ENCODE measurements around the gene CSTPP1. TPM values are rescaled to one million over a fixed set of nuclear protein-coding genes. Genes with fewer than 3 reads are reported as not detected.

The CSTPP1 gene
- polyA plus RNA-seq, 1 donor (not counting 4 experiments of a cell fraction or from before 2014, with no cell fraction given), result 20.0 TPM

DNA sequence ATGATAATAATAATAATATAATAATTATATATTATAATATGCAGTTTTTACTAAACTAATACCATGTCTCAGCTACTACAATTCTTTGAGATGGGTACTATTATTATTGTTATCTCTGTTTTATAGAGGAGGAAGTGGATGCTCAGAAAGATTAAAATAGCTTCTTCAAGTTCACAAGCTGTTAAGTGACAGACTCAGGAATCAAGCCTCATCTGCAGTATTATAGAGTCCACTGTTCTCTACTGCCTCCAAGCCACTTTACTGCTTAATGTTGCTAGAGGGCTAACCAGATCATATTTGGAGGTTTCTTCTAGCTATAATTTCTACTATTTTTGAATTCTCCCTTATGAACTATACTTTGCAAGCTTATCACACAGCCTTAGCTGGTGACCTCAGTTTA is 62.7 kb downstream of the CSTPP1 start:
- H3K9me1 ChIP-seq (ENCODE audit: control insufficient read depth, extremely low read depth, insufficient read depth, low read length), result no peaks in the 10 kb centered on the region
- no peak for DNase-seq (ENCODE audit: low read depth, low spot score)
- dilution Hi-C loops (cut with MboI; ENCODE audit: extremely low pct_ligation_motif_present, low sequenced_read_pairs), result no loop called here

DNA sequence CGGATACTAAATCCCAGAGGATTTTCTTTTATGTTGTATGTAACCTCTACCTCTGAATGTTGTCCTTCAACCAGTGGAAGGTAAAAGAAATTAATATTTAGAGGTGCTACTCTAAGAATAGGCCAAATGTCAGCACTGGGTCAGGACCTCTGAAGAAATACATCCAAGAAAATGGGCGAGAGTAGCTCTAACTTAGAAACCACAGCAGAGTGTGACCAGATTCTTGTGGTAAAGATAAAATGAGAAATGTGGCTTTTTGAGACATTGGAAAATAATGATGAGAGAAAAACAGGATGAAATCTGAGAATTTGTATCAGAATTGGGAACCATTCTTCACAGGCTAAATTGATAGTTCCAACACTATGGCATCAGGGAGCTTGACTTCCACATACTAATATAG is 63.5 kb downstream of the CSTPP1 start:
- no peak overlapping the region for H3K9ac ChIP-seq (ENCODE audit: control insufficient read depth, extremely low read depth, insufficient read depth, low read length)
- TF ChIP-seq, protein P1, sequence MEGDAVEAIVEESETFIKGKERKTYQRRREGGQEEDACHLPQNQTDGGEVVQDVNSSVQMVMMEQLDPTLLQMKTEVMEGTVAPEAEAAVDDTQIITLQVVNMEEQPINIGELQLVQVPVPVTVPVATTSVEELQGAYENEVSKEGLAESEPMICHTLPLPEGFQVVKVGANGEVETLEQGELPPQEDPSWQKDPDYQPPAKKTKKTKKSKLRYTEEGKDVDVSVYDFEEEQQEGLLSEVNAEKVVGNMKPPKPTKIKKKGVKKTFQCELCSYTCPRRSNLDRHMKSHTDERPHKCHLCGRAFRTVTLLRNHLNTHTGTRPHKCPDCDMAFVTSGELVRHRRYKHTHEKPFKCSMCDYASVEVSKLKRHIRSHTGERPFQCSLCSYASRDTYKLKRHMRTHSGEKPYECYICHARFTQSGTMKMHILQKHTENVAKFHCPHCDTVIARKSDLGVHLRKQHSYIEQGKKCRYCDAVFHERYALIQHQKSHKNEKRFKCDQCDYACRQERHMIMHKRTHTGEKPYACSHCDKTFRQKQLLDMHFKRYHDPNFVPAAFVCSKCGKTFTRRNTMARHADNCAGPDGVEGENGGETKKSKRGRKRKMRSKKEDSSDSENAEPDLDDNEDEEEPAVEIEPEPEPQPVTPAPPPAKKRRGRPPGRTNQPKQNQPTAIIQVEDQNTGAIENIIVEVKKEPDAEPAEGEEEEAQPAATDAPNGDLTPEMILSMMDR (optimal IDR thresholded peaks at IDR 0.05 in 1 of 3, IDR thresholded peaks at IDR 0.05 in 1 of 3, conservative IDR thresholded peaks at IDR 0.05 in 1 of 3; ENCODE audit: extremely low read depth in 1 of 3, insufficient read depth in 2 of 3, low read length in 3 of 3), result no peak
- no peak for TF ChIP-seq EZH2 (IDR thresholded peaks at IDR 0.05; ENCODE audit: low read length)
- no peaks in the 10 kb centered on the region for H4K20me1 ChIP-seq (ENCODE audit: control insufficient read depth, extremely low read depth, insufficient read depth, low read length)
- H3K36me3 ChIP-seq (ENCODE audit: control insufficient read depth in 2 of 2, extremely low read depth in 1 of 2, insufficient read depth in 2 of 2, low read length in 2 of 2), result no peaks in the 10 kb centered on the region
- H3K9me1 ChIP-seq (ENCODE audit: control insufficient read depth, extremely low read depth, insufficient read depth, low read length), result no peaks in the 10 kb centered on the region
- FAIRE-seq, result no peak
- no peak overlapping the region for H2AFZ ChIP-seq (ENCODE audit: control insufficient read depth, low read length)
- no peaks in the 10 kb centered on the region for H3K79me2 ChIP-seq (ENCODE audit: control insufficient read depth, insufficient read depth, low read length)
- dilution Hi-C loops (cut with MboI; ENCODE audit: extremely low pct_ligation_motif_present, low sequenced_read_pairs), result no loop called here
- no peaks in the 10 kb centered on the region for H3K27me3 ChIP-seq (ENCODE audit: control insufficient read depth, extremely low read depth, insufficient read depth, low read length)
- no peak overlapping the region for H3K27ac ChIP-seq (ENCODE audit: control insufficient read depth, insufficient read depth, low read length)
- H3K9me3 ChIP-seq (ENCODE audit: control insufficient read depth, low read depth, low read length), result no peaks in the 10 kb centered on the region
- H3K4me2 ChIP-seq (ENCODE audit: control insufficient read depth, extremely low read depth, insufficient read depth, low read depth, low read length), result no peak overlapping the region
- no peaks in the 10 kb centered on the region for H3K4me1 ChIP-seq (ENCODE audit: control insufficient read depth, extremely low read depth, insufficient read depth, low read length)
- H3K4me3 ChIP-seq (ENCODE audit: control insufficient read depth in 2 of 3, extremely low read depth in 1 of 3, insufficient read depth in 2 of 3, low read depth in 1 of 3, low read length in 3 of 3), result no peak overlapping the region
- DNase-seq (ENCODE audit: low read depth, low spot score), result no peak

More for the DNA sequence above, 62.7 kb downstream of the CSTPP1 start:
- Histone ChIP-seq H3K36me3 (ENCODE audit: control insufficient read depth in 2 of 2, extremely low read depth in 1 of 2, insufficient read depth in 2 of 2, low read length in 2 of 2) (no peaks in the 10 kb centered on the region), H3K27me3 (ENCODE audit: control insufficient read depth, extremely low read depth, insufficient read depth, low read length) (no peaks in the 10 kb centered on the region), H4K20me1 (ENCODE audit: control insufficient read depth, extremely low read depth, insufficient read depth, low read length) (no peaks in the 10 kb centered on the region), H2AFZ (ENCODE audit: control insufficient read depth, low read length) (no peak overlapping the region), H3K9ac (ENCODE audit: control insufficient read depth, extremely low read depth, insufficient read depth, low read length) (no peak overlapping the region), H3K4me3 (ENCODE audit: control insufficient read depth in 2 of 3, extremely low read depth in 1 of 3, insufficient read depth in 2 of 3, low read depth in 1 of 3, low read length in 3 of 3) (no peak overlapping the region), H3K27ac (ENCODE audit: control insufficient read depth, insufficient read depth, low read length) (no peak overlapping the region), H3K79me2 (ENCODE audit: control insufficient read depth, insufficient read depth, low read length) (no peaks in the 10 kb centered on the region), H3K4me1 (ENCODE audit: control insufficient read depth, extremely low read depth, insufficient read depth, low read length) (no peaks in the 10 kb centered on the region), H3K4me2 (ENCODE audit: control insufficient read depth, extremely low read depth, insufficient read depth, low read depth, low read length) (no peak overlapping the region), H3K9me3 (ENCODE audit: control insufficient read depth, low read depth, low read length) (no peaks in the 10 kb centered on the region)
- no peak for FAIRE-seq
- TF ChIP-seq EZH2 (IDR thresholded peaks at IDR 0.05; ENCODE audit: low read length), result no peak
- TF ChIP-seq, protein P1 (optimal IDR thresholded peaks at IDR 0.05 in 1 of 3, IDR thresholded peaks at IDR 0.05 in 1 of 3, conservative IDR thresholded peaks at IDR 0.05 in 1 of 3; ENCODE audit: extremely low read depth in 1 of 3, insufficient read depth in 2 of 3, low read length in 3 of 3), result no peak
